CD4-positive, alpha-beta T cell treated with Interleukin-21 for 1 hour (primary cell): ENCODE results near the gene LANCL3.
A peak's percentile ranks its signal among the peaks of the same experiment; 100 is the strongest.

ENCODE experiments used
- DNase-seq: peaks from one replicate; pipeline ENCODE4 v3.0.0-alpha.2; 2020

Gene LANCL3

GRCh38 chrX:37684973-37685372 lies 113.5 kb downstream of the LANCL3 start:
- DNase-seq = no peak

GRCh38 chrX:37685381-37686359 lies 114.2 kb downstream of the LANCL3 start, which contains the start of gene XK:
Gene XK, plus strand, starts transcription at chrX:37685791. Its CDS starts 171 bp downstream, at chrX:37685962.
- DNase-seq = peak; percentile 23

GRCh38 chrX:37686369-37686995 lies 115.0 kb downstream of the LANCL3 start:
- no peak for DNase-seq

- no peak for DNase-seq
Observed at GRCh38 chrX:37686996-37687395, 115.5 kb downstream of the LANCL3 start.

- no peak for DNase-seq
Observed at GRCh38 chrX:37690119-37690518, 118.7 kb downstream of the LANCL3 start.

- no peak for DNase-seq
Observed at GRCh38 chrX:37692918-37693317, 121.5 kb downstream of the LANCL3 start.

- no peak for DNase-seq
Observed at GRCh38 chrX:37697169-37697760, 125.8 kb downstream of the LANCL3 start.

GRCh38 chrX:37701588-37701987 lies 130.1 kb downstream of the LANCL3 start:
- no peak for DNase-seq

GRCh38 chrX:37711991-37712390 lies 140.5 kb downstream of the LANCL3 start:
- DNase-seq = no peak

- no peak for DNase-seq
Observed at GRCh38 chrX:37712458-37712857, 141.0 kb downstream of the LANCL3 start.

GRCh38 chrX:37714479-37714878 lies 143.0 kb downstream of the LANCL3 start:
- DNase-seq = no peak

GRCh38 chrX:37716602-37717001 lies 145.1 kb downstream of the LANCL3 start:
- DNase-seq = no peak

- DNase-seq = no peak
Observed at GRCh38 chrX:37717708-37718107, 146.2 kb downstream of the LANCL3 start.

GRCh38 chrX:37722595-37722994 lies 151.1 kb downstream of the LANCL3 start:
- DNase-seq = no peak

GRCh38 chrX:37726346-37726745 lies 154.9 kb downstream of the LANCL3 start:
- no peak for DNase-seq
